ENCODE results near the gene HBP1.
"Not testable (repeated sequence)": the region's sequence is repeated elsewhere in the genome, so short reads cannot be mapped to it uniquely, and the experiment has no call there.

HBP1 gene

DNA sequence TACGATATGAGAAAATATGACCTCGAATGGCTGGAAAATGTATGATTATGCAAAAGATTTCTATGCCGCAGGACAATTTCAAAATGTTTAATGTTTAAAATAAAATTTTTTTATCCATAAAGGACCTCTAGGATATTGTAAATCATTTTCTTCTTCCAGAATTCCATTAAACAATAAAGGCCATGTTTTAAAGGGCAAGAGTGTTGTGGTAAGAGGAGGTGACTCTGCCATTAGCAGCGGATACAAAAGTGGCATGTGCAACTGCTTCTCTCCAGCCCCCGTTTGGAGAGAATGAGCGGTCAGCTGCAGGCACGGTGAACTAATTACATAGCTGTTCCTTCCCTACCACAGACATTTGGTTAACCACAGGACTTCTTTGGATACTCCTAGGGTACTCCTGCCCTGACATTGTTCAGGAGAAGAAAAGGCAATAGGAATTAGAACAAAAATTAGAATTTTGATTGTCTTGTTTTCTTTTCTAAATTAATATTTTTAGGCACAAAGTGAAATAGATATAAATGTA is 63.8 kb downstream of the HBP1 start:
- DNase-seq, result no peak

DNA sequence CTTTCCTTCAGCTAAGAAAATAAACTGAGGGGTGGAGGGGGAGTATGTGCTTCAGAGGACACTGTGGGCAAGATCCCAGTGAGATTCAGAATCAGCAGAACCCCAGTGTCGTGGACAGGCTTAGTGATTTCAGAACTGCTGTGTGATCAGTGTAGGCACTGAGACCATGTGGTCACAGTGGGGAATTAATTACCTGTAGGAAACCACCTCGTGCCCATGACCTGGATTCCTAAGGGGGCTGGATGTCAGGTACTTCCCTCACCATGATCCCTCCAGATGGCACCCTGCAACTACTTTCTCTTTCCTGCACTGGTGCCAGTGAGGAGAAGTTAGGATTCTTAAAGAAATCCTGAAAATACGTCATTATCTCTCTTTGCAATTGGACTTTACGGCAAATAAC is 64.4 kb downstream of the HBP1 start:
- DNase-seq, result no peak

DNA sequence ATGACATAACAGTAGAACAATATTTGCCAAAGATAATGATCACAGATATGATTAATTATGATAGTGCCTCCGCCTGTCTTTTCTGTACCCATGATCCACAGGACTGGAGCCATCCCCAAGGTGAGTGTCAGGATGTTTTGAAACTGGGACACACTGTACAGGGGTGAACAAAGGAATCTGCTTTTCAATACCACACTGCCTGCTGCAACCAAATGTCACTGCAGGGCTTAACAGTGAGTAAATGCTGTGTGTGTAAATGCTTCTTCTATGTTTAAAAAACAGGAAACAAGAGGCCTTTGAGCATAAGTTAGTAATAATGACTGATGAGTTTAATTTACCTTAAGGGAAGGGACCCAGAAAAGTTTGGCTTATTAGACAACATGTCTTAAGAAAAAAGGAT is 65.2 kb downstream of the HBP1 start:
- DNase-seq, result no peak

DNA sequence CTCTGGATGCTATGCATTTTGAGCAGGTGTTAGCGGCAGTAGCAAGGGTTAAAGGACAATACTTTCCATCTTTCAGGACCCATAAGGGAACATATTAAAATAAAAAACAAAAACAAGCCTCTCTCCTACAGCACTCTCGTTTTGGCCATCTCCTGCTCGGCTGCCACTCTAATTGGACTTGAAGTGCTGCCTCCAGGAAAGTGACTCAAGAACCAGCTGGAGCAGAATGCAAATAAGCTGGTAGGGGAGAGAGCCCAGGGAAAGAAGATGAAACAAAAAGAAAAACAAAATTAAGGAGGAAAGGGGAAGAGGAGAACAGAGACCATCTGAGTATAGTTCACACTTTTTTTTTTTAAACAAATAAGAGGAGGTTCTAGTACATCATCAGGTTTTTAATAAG is 65.6 kb downstream of the HBP1 start:
- DNase-seq, result no peak

DNA sequence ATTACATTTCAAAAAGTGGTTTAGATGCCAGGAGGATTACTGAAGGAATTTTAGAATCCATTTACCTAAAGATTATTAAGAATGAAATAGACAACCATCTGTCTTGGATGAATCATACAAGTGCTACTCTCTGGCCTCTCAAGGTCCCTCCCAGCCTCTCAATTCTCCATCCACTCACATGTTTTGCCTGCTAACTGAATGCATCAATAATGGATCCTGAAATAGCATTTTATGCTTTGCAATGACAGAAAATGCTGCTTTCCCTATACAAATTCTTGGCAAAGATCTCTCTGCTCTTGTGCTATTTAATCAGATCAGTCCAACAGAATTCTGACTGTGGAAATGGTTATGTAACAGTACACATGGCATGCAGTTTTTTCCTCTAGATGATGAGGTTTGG is 68.1 kb downstream of the HBP1 start:
- no peak for DNase-seq

DNA sequence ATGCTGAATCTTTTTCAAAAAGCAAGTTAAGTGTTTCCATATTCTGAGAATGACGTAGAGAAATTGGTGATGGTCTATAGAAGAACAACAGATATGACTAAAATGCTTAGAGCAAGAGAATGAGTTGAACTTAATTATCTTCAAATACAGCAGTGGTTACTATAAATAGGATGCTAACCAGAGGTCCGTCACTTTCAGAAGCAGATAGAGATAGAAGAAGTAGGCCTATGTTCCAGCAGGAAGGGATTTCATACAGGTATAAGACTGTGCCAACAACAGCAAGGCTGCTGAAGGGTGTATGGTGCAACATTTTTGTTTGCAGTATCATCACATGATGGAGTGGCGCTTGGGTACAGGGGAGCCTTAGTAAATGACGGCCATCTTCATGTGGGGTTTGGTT is 68.6 kb downstream of the HBP1 start:
- DNase-seq, result no peak

DNA sequence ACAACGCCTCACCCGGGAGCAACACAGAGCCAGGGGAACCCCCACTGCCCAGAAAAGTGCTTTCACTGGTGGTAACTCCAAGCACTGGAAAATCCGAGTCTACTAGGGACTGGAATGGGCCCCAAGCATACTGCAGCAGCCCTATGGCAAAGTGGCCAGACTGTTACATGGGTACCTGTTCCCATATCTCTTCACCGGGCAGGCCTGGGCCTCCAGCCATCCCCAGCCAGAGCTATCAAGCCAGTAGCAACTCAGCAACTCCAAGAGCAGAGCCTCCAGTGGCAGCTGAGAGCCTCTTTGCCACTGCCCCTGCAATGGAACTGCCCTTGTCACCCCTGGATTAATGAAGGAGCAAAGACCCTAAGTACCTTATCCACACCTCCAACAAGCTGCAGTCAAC is 73.5 kb downstream of the HBP1 start:
- DNase-seq, result no peak

DNA sequence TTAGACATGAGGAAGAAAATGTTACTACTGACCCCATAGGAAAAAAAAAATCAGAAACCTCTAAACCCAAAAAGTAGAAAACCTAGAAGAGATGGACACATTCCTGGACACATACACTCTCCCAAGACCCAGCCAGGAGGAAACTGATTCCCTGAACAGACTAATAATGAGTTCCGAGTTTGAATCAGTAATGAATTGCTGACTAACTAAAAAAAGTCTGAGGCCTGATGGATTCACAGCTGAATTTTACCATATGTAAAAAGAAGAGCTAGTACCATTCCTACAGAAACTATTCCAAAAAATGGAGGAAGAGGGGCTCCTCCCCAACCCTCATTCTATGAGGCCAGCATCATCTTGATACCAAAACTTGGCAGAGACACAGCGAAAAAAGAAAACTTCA is 75.8 kb downstream of the HBP1 start:
- DNase-seq, result no peak

DNA sequence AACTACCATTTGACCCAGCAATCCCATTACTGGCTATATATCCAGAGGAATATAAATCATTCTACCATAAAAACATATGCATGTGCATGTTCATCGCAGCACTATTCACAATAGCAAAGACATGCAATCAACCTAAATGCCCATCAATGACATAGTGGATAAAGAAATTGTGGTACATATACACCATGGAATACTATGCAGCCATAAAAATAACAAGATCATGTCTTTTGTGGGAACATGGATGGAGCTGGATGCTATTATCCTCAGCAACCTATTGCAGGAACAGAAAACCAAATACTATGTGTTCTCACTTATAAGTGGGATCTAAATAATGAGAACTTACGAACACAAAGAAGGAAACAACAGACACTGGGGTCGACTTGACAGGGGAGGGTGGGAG is 78.0 kb downstream of the HBP1 start:
- DNase-seq, result not testable (repeated sequence)

DNA sequence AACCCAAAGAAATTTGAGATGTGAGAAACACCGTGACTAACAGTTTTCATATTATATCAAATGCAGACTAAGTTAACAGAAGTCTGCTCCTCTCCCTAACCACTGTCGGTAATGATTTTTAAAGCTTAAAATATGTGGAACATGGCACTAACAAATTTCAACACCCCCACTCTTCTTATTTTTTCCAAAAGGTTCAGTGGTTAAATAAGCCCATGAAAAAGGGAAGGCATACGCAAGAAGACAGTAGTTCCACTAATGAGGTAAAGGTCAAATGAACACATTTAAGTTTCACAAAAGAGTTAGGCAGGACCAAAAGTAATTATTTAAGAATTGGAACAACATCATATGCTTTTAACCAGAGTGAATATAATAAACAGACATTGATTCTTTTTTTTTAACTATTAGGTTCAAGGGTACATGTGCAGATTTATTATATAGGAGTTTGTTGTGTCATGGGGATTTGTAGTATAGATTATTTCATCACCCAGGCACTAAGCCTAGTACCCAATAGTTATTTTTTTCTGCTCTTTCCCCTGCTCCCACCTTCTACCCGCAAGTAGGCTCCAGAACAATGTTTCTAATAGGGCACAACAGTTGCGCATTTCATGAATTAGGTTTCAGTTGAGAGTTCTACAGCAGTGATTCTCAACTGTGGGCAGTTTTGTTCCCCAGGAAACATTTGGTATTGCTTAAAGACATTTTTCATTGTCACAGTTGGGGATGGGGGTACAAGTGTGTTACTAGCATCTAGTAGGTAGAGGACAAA is 79.9 kb downstream of the HBP1 start:
- DNase-seq, result no peak

DNA sequence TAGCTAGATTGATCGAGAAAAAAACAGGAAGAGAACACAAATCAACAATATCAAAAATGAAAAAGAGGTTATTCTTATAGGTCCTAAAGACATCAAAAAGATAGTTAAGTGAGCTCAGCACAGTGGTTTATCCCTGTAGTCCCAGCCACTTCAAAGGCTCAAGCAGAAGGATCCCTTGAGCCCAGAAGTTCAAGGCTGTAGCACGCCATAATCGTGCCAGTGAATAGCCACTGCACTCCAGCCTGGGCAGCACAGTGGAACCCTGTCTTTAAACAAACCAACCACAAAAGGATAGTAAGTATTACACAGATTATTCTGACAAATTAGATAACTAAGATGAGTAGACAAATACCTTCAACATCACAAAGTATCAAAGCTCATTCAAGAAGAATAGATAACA is 83.2 kb downstream of the HBP1 start:
- no peak for DNase-seq
